Right atrium auricular region (tissue), 2 donors: ENCODE results near the gene MAP2. TPM values are rescaled to one million over a fixed set of nuclear protein-coding genes. Genes with fewer than 3 reads are reported as not detected.

ENCODE experiments used
- DNase-seq: peaks from one replicate; pipeline ENCODE4 v3.0.0-alpha.2; 2019; ENCODE audit warnings: low spot score
- H3K27ac ChIP-seq, 2 donors: fragments of 200-600 bp; sonication (generic); 1 replicate in 1 of 2; 2 replicates in 1 of 2; pipeline ENCODE4 v1.5.1; 2016 to 2019
- H3K27me3 ChIP-seq, 2 donors: fragments of 200-600 bp; sonication (generic); one replicate each; pipeline versions ENCODE4 v1.5.1 to v1.6.0; 2017 to 2019
- H3K36me3 ChIP-seq: fragments of 200-600 bp; sonication (generic); one replicate; pipeline ENCODE4 v1.5.1; 2016
- H3K4me1 ChIP-seq, 2 donors: fragments of 200-600 bp; sonication (generic); one replicate each; pipeline versions ENCODE4 v1.5.1 to v1.6.0; 2017 to 2019
- H3K4me3 ChIP-seq, 2 donors: fragments of 200-600 bp; sonication (generic); 1 replicate in 1 of 2; 2 replicates in 1 of 2; pipeline ENCODE4 v1.5.1; 2017 to 2019; ENCODE audit warnings: mild to moderate bottlenecking in 1 of 2, moderate library complexity in 1 of 2
- H3K9me3 ChIP-seq, 2 donors: fragments of 200-600 bp; sonication (generic); one replicate each; pipeline ENCODE4 v1.5.1; 2019
- CTCF ChIP-seq, 2 donors: fragments of 200-600 bp; sonication (generic); IDR thresholded peaks; one replicate each; pipeline ENCODE4 v1.5.1; 2019; ENCODE audit warnings: antibody characterized with exemption in 2 of 2
- total RNA-seq, 2 donors: library from RNA; depleted of rRNA; stranded (reverse); fragments of >200 nt; gene quantifications; one replicate each; pipeline ENCODE4 v1.1.0, GENCODE V29; 2016

MAP2 gene
- total RNA-seq, 2 donors from 2014 or later = 6.5 to 6.7 TPM

GRCh38 chr2:209602259-209602658, 178.4 kb downstream of the MAP2 start:
- H3K9me3 ChIP-seq = no peaks in the 10 kb centered on the region
- no peaks in the 10 kb centered on the region for H3K36me3 ChIP-seq
- H3K4me3 ChIP-seq = no peak overlapping the region
- H3K4me1 ChIP-seq = no peaks in the 10 kb centered on the region
- H3K27me3 ChIP-seq = no peaks in the 10 kb centered on the region
- no peak for TF ChIP-seq CTCF (IDR thresholded peaks at IDR 0.05)
- no peak overlapping the region for H3K27ac ChIP-seq
- DNase-seq = no peak

GRCh38 chr2:209609531-209609930, 185.7 kb downstream of the MAP2 start:
- no peak for TF ChIP-seq CTCF (IDR thresholded peaks at IDR 0.05)
- no peaks in the 10 kb centered on the region for H3K4me1 ChIP-seq
- DNase-seq = no peak
- H3K27me3 ChIP-seq = no peaks in the 10 kb centered on the region
- H3K9me3 ChIP-seq = peaks cover 0 to 3% of the 10 kb centered on the region in 2 donors
- no peak overlapping the region for H3K4me3 ChIP-seq
- no peak overlapping the region for H3K27ac ChIP-seq
- H3K36me3 ChIP-seq = no peaks in the 10 kb centered on the region

- no peak overlapping the region for H3K4me3 ChIP-seq
- no peak for TF ChIP-seq CTCF (IDR thresholded peaks at IDR 0.05)
- no peak overlapping the region for H3K27ac ChIP-seq
- no peak for DNase-seq
- no peaks in the 10 kb centered on the region for H3K36me3 ChIP-seq
- peaks cover 0 to 3% of the 10 kb centered on the region in 2 donors for H3K9me3 ChIP-seq
- no peaks in the 10 kb centered on the region for H3K27me3 ChIP-seq
- no peaks in the 10 kb centered on the region for H3K4me1 ChIP-seq
Measured at GRCh38 chr2:209610631-209611030, 186.8 kb downstream of the MAP2 start.

GRCh38 chr2:209613649-209614305, 189.9 kb downstream of the MAP2 start:
- H3K27ac ChIP-seq = no peak overlapping the region
- no peaks in the 10 kb centered on the region for H3K4me1 ChIP-seq
- DNase-seq = no peak
- no peaks in the 10 kb centered on the region for H3K36me3 ChIP-seq
- no peaks in the 10 kb centered on the region for H3K27me3 ChIP-seq
- H3K9me3 ChIP-seq = peaks cover 0 to 3% of the 10 kb centered on the region in 2 donors
- no peak overlapping the region for H3K4me3 ChIP-seq
- TF ChIP-seq CTCF (IDR thresholded peaks at IDR 0.05) = no peak

GRCh38 chr2:209614690-209615369, 191.0 kb downstream of the MAP2 start:
- Histone ChIP-seq H3K27me3 (no peaks in the 10 kb centered on the region), H3K36me3 (no peaks in the 10 kb centered on the region), H3K4me3 (no peak overlapping the region), H3K4me1 (no peaks in the 10 kb centered on the region), H3K27ac (no peak overlapping the region), H3K9me3 (peaks cover 0 to 3% of the 10 kb centered on the region in 2 donors)
- DNase-seq = no peak
- no peak for TF ChIP-seq CTCF (IDR thresholded peaks at IDR 0.05)
